ENCODE measurements around the gene NSG1. TPM values are rescaled to one million over a fixed set of nuclear protein-coding genes. Genes with fewer than 3 reads are reported as not detected.

The NSG1 gene
- total RNA-seq, 1 donor from 2014 or later, result 2.6 TPM

DNA sequence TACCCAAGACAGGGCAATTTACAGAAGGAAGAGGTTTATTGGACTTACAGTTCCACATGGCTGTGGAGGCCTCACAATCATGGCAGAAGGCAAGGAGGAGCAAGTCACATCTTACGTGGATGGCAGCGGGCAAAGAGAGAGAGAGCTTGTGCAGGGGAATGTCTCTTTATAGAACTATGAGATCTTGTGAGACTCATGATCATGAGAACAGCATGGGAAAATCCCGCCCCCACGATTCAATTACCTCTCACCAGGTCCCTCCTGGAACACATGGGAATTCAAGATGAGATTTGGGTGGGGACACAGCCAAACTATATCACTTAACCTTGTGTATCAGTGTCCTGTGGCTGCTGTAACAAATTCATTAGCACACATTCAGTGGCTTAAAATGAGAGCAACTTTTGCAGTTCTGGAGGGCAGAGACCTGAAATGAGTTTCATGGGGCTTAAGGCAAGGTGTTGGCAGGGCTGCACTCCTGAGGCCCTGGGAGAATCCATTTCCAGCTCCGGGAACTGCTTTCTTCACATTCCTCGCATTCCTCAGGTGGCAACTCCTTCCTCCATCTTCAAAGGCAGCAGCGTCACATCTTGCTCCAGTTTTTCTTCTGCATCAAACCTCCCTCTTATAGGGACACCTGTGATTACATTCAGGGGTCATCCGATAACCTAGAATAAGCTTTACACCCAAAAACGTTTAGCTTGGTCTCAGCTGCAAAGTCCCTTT, 22.3 kb upstream of the NSG1 start:
- DNase-seq (ENCODE audit: low spot score), result no peak
- intact Hi-C loops (cut with DNase I), result no loop called here

DNA sequence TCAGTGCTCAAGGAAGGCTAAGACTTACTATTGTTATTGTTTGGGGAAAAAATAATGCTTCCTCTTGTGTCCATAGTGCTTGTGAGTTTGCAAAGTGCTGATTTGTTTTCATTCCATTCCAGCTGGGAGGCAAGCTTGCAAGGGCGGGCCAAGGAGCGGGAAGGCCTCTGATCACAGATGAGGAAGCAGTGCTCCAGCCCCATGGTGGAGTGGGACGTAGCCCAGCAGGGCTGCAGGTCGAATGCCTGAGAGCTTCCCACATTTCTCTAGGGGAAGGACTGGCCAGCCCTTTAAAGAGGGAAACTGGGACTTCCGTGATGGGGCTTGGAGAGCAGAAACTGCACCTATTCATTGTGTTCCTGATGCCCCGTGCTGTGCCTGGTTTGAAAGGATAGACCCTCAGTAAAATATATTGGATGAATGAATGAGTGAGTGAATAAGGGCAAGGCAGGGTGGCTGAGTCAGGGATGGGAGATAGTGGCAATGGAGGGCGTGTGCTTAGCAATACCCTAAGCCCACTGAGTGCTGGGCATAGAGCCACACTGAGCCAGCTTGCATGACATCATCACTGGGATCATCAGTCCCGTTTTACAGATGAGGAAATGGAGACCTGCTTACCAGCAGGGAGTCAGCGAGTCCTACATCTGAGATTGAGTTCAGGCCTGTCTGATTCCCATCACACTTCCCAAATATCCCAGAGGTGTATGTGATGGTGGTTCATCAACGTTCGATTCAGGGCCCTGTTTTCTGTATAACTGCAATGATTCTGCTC, 17.9 kb upstream of the NSG1 start:
- DNase-seq (ENCODE audit: low spot score), result no peak
- intact Hi-C loops (cut with DNase I), result no loop called here

DNA sequence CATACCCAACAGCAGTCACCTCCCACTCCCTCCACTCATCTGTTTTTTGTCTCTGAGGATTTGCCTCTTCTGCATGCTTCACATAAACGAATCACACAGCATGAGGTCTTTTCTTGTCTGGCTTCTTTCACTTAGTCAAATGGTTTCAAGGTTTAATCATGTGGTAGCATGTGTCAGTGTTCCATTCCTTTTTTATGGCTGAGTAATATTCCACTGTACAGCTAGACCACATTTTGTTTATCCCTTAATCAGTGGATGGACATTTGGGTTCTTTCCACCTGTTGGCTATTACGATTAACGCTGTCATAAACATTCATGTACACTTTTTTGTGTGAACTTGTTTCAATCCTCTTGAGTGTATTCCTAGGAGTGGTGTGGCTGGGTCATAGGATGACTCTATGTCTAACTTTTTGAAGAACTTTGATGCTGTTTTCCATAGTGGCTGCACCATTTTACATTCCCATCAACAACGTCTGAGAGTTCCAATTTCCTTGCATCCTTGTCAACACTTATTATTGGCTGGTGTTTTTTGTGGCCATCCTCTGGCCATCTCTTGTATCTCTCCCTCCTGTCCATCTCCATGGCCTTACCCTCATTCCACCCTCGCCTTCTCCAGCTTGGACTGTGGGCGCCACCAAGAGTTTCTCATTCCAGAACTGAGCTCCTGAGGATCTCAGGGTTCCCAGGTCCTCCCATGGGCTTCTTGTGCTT, 12.4 kb upstream of the NSG1 start:
- no peak for DNase-seq (ENCODE audit: low spot score)
- intact Hi-C loops (cut with DNase I), result no loop called here

DNA sequence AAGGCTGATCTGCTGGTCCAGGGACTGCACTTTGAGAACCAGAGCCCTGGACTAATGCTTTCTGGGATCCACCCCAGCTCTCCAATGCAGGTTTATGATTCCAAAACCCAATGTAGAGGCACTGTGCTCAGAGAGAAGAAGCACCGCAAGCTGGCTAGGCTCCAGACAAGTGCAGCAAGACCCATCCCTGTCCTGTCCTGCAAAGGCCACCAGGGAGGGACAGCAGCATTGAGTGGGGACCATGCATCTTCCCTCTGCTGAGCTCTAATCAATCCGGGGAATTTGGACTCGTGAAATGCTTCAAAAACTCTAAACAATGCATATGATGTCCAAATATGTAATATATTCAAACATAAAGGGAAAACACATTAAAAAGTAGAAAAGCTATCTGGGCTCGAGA, 10.8 kb upstream of the NSG1 start:
- intact Hi-C loops (cut with DNase I), result no loop called here
- no peak for DNase-seq (ENCODE audit: low spot score)

DNA sequence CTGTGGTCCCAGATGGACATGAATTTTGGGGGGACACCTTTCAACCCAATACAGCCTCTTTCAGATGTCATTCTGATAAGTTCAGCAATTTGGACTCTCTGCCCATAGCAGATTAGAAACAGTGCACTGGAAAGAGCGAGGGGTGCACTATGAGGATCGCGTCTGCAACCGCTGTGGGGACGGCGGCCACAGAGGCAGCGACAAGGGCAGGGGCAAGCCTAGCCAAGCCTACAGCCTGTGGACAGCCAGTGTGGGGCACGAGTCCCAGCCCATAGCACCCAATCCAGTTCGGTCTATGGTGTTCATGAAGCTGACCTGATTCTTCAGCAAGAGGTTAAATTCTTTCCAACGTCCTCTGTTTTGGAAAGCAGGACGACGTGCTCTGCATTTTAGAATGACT, 9.7 kb upstream of the NSG1 start:
- intact Hi-C loops (cut with DNase I), result no loop called here
- no peak for DNase-seq (ENCODE audit: low spot score)

DNA sequence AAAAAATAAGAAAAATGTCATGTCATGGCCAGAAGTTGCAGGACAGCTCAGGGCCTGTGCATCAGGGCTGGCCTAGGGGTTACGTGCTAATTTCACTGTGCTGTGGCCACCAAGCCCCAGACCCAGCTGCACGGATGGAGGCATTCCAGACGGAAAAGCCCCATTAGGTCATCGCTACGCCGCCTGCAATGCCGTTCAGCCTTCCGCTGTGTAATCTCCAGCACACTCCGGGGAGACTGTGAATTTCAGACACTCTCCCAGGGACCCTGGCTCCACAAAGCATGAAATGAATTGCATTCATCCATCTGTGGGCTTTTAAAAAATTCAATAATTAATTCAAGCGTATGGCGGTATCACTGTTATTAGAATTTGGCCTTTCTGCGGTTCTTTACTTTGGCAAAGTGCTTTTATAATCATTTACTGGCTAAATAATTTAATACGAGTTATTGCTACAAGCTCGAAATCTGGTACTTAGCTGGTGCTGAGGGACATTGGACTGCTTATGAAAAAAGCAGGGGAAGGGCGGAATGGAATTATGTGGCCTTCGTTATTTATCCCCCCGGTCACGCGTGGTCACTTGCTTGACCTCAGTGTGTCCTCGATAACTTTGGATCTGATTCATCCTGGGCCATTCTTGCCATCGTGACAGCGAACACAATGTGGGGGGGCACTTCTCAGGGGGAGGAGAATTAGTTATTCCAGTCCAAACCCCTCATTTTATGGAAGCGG, 9.0 kb upstream of the NSG1 start:
- intact Hi-C loops (cut with DNase I), result no loop called here
- no peak for DNase-seq (ENCODE audit: low spot score)

DNA sequence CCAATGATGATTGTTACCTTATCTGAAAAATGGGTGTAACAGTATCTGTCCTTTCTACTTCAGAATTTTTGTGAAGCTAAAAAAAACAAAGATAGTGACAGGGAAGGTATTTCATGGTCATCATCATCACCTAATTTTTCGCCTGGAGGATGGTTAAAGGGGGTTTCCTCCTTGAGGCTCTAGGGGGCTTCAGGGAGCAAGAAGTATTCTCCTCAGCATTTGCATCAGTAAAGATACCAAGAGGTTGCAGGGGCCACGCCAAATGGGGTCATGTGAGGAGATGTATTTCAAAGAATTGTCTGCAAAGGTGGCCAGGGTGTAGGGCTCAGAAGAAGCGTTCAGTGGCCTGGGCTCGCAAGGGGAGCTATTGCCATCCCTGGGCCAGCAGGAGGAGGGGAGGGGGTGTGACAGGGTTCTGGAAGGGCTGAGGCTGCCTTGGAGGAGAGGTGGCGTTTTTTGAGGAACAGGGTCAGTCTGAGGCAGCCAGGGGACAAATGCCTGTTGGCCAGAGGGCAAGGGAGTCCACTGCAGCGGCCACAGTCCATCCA, 7.3 kb upstream of the NSG1 start:
- no peak for DNase-seq (ENCODE audit: low spot score)
- intact Hi-C loops (cut with DNase I), result no loop called here

DNA sequence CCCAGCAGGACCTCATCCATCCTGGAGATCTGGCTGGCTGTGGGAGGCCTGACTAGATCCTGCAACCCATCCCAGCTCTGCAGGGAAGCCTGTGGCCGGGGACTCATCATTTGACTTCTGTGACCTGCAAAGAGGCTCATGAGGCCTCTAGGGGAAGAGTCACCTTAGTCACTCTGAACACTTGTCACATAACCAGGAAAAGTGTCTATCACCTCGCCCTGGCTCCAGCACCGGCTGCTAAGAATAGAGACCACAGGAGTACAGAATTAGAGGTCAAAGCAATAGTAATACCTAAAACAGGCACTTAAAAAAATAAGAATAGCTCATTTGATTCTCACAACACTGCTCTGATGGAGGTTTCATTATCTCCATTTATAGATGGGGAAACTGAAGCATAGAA, 3.8 kb upstream of the NSG1 start:
- intact Hi-C loops (cut with DNase I), result no loop called here
- DNase-seq (ENCODE audit: low spot score), result no peak

DNA sequence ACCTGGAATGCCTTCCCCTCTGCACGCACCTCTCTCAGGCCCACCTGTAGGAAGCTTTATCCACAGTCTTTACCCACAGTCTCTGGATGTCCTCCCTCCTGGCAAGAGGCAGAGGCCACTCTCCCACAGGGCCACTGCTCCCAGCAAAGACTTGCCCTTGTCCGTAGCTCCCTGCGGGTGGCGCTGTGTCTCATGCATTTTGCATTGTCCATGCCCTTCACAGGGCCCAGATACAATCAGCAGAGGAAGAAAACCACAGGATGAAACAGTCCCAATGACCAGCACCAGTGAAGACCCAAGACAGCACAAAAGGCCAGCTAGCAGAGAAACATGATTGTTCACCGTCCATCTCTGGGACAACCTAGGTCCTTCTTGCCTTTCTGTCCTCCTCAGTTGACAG, 2.1 kb upstream of the NSG1 start:
- intact Hi-C loops (cut with DNase I), result no loop called here
- DNase-seq (ENCODE audit: low spot score), result no peak

DNA sequence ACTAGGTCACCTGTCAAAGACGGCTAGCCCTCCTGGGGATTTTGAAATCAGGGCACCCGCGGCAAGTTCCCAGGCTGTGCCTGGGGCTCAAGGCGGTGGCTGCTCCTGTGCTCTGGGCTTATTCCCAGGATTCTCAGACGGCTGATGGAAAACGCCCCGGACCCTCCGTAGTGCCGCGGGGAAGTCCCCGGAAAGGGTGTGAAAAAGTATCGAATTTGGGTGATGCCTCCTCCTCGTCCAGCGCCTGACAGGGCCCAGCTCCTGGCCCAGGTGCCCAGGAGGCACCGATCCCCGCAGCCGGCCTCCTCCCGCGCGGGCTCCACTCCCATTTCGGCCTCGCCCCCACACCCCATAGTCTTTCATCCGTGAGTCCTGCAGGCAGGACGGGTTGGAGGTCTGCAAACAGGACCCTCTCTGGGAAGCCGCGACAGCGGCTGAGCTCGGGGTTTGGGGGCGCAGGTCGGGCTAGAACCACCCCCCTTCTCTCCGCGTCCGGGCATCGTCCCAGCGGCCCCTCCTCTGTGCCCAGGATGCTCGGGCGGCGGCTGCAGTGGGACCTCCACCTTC, 1.1 kb upstream of the NSG1 start:
- no peak for DNase-seq (ENCODE audit: low spot score)
- intact Hi-C loops (cut with DNase I), result no loop called here

DNA sequence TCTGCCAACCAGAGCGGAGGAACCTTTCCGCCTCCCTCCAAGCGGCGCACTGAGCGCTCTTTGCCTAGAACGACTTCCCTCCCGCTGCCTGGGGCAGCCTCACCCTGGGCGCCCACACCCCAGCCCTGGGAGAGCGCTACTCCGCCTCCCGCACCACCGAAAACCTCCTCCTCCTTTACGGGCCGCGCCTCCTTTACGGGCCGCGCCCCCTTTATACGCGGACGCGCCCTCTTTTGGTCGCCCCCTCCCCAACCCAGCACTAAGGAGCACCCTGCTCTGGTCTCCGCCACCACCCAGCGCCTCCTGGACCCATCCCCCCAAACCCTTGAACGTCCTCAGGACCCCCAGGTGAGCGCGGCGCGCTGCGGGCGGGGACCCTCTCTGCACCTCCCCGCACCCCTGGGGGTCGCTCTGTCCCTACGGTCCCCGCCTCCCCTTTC, 586 bp upstream of the NSG1 start:
- intact Hi-C loops (cut with DNase I), result no loop called here
- DNase-seq (ENCODE audit: low spot score), result no peak

DNA sequence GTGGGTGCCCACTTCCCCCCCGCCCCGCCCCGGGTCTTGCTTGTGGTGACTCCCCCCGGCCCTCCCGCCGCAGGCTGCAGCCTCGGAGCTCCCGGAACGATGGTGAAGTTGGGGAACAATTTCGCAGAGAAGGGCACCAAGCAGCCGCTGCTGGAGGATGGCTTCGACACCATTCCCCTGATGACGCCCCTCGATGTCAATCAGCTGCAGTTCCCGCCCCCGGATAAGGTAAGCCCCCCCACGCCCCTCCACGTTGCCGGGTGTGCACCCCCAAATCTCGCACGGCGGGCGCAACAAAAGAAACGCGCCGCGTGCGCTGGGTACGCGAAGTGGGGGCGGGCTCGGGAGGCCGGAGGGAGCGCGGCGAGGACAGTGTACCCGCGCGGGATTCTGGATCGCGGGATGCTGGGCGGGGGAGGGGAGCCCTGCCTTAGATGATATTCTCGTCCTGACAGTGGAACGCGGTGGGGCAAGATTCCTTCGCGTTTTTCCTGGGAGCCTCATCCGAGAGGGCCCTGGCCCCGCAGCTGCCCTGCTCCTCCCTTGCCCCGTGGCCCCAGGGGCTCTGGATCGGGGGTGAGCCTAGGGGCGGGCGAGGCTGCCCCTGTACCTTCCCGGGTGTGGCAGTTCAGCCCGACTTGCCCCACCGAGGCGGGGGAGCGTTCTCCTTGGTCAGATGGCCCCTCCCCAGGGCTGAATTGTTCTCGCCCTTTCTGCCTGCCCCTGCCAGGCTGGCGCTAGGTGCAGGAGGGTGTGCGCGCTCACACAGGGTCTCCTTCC, 819 bp downstream of the NSG1 start:
- DNase-seq (ENCODE audit: low spot score), result no peak
- intact Hi-C loops (cut with DNase I), result no loop called here

DNA sequence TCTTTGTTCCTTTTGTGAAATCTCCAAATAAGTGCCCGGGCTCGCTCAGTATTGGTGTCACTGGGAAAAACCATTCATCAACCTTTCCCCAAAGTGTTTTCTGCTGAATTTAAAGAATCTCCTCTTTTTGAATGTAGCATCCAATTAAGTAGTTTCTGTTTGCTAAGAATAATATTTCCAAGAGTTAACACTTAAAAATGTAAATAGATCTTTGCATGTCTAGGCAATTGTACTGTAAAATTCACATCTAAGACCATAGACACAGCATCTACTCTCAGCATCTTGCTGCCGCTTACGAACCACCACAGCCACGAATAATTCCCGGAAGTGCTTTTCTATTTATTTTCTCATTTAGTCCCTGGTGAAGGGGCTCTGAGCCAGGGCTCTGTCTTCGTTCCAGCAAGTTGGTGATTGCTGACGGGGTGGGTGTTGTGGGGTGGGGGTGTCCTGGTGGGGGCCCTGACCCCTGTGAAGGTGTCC, 1.4 kb downstream of the NSG1 start:
- DNase-seq (ENCODE audit: low spot score), result no peak
- intact Hi-C loops (cut with DNase I), result no loop called here

DNA sequence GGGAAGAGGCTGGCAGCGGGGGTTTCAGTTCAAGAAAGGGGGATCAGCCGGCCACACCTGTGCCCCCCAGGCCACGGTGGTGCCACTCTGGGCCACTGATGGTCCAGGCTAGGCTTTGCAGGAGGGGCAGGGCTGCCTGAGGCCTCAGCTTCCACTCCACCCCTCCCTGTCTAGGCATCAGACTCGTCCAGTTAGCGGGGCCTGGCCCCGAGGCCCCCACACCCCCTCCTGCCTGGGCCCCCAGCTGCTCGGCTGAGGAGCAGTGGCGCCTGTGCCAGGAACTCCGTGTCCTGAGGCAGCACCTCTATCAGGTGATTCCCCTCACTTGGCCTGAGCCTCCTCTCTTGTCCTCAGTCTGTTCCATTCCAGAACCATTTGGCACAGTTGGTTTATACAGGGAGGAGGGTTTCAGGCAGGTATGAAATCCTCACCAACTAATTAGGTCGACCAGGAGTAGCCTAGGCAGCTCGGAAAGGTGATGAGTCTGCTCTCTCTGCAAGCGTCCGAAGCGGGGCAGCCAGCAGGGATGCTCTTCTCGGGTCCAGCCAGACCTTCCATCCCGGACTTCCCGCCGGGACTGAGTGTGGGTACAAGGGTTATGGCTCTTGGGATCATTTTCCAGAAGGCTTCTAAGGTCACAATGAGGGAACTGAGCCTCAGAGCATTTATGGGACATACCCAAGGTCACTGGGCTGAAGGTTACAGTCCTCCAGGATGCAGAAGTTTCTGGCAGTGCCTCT, 2.1 kb downstream of the NSG1 start:
- no peak for DNase-seq (ENCODE audit: low spot score)
- intact Hi-C loops (cut with DNase I), result no loop called here

DNA sequence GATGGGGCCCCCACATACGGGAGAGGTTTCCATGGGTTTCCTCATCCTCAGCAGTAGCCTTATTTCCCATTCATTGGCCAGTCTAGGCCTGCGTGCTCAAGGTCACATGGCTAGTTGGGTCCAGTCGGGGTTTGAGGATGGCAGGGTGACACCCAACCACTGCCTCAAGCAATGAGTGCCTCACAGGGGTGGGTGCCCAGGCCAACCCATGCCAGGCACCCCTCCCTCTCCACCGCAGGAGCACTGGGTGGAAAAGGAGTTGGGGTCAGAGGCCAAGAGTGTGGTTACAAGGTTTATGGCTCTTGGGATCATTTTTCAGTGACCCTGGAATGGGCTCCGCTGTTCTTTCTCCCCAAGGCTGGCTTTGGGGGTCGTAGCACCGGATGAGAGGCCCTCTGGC, 3.1 kb downstream of the NSG1 start:
- intact Hi-C loops (cut with DNase I), result no loop called here
- DNase-seq (ENCODE audit: low spot score), result no peak

DNA sequence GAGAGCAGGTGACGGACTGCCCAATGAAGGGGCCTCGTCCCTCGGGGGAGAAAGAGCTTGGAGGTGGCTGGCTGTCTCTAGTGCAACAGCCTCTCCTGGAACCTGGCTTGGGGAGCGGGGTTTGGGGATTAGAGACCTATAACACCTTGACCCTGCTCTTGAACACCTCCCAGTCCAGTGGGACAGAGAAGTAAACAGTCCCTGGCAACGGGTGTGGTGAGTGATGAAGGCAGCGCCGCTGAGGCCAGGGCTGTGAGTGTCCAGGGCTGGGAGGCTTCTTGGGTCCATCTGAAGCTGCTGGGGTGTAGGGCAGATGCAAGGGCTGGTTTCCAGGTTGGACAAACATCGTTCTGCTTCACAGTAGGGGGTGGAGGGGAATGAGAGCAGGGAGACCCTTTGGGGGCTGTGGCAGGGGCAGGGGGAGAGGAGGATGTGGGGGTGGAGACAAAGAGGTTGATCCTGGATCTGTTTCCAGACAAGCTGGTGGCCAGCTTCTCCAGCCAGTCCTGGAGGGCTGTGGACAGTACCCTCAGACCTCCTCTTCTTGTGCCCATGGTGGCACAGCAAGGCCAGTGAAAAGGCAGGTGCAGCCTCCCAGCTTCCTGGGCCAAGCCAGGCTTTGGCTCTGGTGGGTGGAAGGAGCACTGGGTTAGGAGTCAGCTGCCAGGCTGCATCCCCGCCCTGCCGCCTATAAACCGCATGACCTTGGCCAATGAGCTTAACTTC, 3.8 kb downstream of the NSG1 start:
- intact Hi-C loops (cut with DNase I), result no loop called here
- DNase-seq (ENCODE audit: low spot score), result no peak

DNA sequence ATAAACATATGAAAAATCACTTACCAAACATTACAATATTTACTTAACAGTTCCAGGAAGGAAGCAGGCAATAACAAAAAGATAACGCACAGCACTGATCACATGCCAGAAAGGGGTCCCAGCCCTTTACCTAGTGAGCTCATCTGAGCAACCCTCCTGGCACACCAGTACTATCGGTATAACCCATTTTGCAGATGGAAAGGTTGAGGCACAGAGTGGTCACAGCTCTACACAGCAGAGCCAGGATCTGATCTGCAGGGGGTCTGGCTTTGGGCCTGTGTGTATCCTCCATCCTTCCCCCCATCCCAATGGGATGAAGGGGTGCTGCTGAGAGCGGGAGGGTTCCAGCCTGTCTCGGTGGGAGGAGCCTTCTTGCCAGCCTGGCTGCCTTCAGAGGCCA, 5.0 kb downstream of the NSG1 start:
- intact Hi-C loops (cut with DNase I), result no loop called here
- DNase-seq (ENCODE audit: low spot score), result no peak
